GM21717 (cell line): ENCODE data around the gene PRKCE.

Experiments
- ATAC-seq: cut with Tn5 transposase; IDR thresholded peaks from one replicate; pipeline ENCODE4 v1.9.1; 2021; ENCODE audit warnings: mild to moderate bottlenecking, moderate library complexity; ENCODE audit not compliant: unreplicated experiment

Gene PRKCE

DNA sequence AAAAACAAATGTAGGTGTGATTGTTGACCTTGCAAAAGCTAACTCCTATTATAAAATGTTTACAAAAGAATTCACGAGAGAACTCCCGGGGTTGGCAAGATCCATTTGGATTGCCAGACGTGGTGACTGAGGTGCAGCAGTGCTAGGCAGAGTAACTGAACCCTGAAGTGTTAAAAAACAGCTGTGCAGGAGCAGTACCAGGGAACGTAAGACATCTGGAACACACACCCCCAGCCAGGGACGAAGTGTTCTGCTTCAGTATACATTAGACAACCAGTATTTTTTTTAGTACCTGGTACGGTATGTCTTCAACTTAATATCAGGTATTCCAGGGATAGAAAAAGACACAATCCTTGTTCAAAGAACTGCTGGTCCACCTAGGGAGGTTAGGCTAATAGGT, 373.6 kb downstream of the PRKCE start:
- no peak for ATAC-seq

- ATAC-seq, result no peak
Observed at GRCh38 chr2:46025676-46026075, 374.2 kb downstream of the PRKCE start.

DNA sequence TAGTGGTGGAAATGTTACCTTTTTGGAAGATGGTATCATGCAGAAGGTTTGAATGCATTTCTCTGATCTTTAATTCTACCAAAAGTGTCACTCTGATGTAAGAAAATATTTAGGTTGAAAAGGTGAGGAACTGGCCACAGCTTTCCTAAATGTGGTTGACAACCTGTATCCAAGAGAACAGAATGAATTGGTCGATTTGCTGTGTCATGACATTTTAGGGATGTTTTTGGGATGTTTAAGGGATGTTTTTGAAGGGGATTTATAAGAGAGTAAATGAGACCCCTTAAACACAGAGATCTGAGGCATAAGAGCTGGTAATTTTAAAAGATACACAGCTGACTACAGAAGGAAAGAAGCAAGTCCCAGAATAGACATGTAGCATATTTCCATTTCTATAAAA, 375.0 kb downstream of the PRKCE start:
- no peak for ATAC-seq

DNA sequence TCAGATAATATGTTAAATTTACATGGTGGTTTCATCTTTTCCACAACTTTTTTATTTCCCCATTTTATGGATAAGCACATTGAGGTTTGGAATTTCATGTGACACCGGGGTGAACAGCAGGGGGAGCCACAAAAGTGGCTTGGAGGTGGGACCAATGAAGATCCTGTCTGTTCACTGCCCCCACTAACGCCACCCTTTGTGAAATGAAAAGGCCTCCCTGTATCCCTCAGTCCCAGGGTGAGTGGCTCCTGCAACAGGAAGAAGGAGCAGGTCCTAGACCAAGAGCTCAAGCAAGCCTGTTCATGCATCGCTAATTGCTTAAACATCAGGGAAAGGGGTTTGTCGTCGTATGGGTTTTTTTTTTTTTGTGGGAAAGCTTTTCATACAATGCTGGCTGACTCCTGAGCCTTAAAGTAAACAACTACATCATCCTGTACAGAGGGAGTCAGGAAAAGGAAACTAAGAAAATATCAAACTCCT, 377.9 kb downstream of the PRKCE start:
- ATAC-seq, result no peak

DNA sequence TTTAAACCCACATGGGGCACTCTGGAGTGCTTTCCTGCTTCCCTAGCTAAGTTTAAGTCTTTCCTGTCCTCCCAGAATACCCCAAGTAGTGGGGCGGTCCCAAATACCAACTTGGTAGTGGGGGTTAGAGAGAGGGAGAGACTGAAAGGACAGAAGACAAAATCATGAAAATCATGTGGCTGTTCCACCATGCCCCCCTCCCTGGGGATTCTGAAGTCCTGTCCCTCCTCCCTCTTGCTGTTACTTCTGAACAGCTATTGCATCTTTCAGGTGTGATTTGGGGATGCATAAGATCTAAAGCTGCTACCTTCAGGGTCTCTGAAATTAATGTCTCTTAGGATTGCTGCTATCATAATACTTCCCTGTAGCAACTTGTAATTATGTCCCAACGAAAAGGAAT, 378.9 kb downstream of the PRKCE start:
- no peak for ATAC-seq

- ATAC-seq, result no peak
Observed at GRCh38 chr2:46032161-46032813, 380.8 kb downstream of the PRKCE start.

- ATAC-seq, result no peak
Observed at GRCh38 chr2:46032996-46033395, 381.5 kb downstream of the PRKCE start.

- no peak for ATAC-seq
Observed at GRCh38 chr2:46034535-46034934, 383.1 kb downstream of the PRKCE start.

- no peak for ATAC-seq
Observed at GRCh38 chr2:46036929-46037328, 385.5 kb downstream of the PRKCE start.

- ATAC-seq, result no peak
Observed at GRCh38 chr2:46039543-46040303, 388.2 kb downstream of the PRKCE start.

GRCh38 chr2:46040563-46041155, 389.2 kb downstream of the PRKCE start:
- ATAC-seq, result no peak

DNA sequence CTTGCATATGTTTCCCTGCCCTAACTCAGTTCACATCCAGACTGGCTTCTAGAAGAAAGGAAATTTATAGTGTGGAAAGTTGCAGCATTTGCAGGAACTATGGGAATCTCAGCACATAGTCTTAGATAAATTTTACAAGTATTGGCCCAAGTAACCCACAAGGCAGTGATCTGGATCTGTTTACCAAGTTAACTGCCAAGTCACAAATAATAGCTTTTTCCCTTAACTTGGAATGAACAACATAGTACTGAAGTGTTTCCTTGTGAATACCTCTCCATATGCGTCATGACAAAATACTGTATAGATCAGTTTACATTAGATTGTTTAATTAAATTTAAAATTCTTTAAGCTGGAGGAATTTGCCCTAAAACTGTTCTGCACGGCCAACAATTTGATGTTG, 390.0 kb downstream of the PRKCE start:
- ATAC-seq, result no peak

DNA sequence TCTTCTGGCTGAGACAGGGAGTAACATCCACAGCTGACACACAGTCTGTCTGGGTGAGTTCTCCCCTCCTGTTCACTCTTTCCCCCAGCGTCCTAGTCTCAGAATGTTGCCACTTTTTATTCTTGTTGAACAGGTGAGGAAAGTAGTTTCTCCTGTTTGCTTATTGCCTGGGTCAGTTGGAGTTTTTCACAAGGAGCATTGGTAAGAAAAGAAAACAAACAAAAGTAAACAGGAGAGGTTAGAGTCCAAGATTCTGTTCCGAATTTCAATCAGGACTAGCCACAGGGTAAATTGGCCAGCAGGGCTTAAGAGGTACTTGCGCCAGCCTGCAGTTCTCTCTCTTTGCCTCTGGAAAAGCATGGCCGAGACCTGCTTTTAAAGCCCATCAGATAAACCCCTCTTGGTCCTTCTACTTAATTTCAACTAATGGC, 390.7 kb downstream of the PRKCE start:
- ATAC-seq, result no peak

GRCh38 chr2:46042711-46043110, 391.2 kb downstream of the PRKCE start:
- ATAC-seq, result no peak

GRCh38 chr2:46045888-46046287, 394.4 kb downstream of the PRKCE start:
- ATAC-seq, result no peak

DNA sequence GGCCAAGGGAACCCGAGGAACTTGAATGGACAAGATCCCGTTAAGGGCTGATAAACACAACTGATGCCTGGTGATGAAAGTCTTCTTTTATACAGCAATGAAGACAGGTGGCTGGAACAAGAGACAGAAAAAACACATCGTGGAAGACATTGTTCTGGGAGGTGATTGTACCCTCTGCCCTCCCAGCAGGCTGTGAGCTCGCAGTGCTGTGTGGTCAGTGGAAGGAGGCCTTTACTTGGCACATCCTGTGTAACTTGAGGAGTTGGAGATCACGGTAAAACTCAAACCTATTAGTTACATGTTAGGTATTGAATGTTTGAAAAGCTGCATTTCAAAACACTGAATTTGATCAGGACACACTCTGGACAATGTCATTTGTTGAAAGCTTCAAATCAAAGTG, 395.8 kb downstream of the PRKCE start:
- ATAC-seq, result no peak

GRCh38 chr2:46048693-46049092, 397.2 kb downstream of the PRKCE start:
- no peak for ATAC-seq

- ATAC-seq, result no peak
Observed at GRCh38 chr2:46050027-46050426, 398.6 kb downstream of the PRKCE start.

DNA sequence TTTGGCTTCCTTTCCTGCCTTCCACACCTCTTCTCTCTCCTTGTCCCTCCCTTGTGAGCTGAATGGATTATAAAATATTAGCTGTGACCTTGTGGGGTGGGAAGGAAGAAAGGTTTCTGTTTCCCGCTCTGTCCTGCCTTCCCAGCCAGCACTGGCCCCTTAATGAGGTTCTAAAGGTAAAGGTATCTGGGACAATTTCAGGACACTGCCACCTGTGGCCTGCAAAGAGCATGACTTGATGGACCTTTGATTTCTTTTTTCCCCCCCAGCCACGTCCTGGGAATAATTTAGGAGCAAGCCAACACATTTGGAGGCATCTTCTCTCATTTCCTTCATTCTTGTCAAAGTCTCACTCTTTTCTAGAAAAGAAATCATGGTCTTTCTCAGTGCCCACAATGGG, 399.0 kb downstream of the PRKCE start:
- ATAC-seq, result no peak

- no peak for ATAC-seq
Observed at GRCh38 chr2:46051085-46051484, 399.6 kb downstream of the PRKCE start.

- no peak for ATAC-seq
Observed at GRCh38 chr2:46053564-46053963, 402.1 kb downstream of the PRKCE start.

GRCh38 chr2:46056541-46056940, 405.1 kb downstream of the PRKCE start:
- ATAC-seq, result no peak
